Erythroblast (primary cell): Measurements from ENCODE around the gene HERC3.

Experiments
- GATA1 ChIP-seq: IDR thresholded peaks from 2 replicates; pipeline ENCODE4 v1.6.1; 2011; ENCODE audit warnings: low read depth, mild to moderate bottlenecking, control low read depth, low read length, moderate library complexity
- POLR2A ChIP-seq: IDR thresholded peaks from 2 replicates; pipeline ENCODE4 v1.6.1; 2011; ENCODE audit warnings: mild to moderate bottlenecking, low read length

DNA sequence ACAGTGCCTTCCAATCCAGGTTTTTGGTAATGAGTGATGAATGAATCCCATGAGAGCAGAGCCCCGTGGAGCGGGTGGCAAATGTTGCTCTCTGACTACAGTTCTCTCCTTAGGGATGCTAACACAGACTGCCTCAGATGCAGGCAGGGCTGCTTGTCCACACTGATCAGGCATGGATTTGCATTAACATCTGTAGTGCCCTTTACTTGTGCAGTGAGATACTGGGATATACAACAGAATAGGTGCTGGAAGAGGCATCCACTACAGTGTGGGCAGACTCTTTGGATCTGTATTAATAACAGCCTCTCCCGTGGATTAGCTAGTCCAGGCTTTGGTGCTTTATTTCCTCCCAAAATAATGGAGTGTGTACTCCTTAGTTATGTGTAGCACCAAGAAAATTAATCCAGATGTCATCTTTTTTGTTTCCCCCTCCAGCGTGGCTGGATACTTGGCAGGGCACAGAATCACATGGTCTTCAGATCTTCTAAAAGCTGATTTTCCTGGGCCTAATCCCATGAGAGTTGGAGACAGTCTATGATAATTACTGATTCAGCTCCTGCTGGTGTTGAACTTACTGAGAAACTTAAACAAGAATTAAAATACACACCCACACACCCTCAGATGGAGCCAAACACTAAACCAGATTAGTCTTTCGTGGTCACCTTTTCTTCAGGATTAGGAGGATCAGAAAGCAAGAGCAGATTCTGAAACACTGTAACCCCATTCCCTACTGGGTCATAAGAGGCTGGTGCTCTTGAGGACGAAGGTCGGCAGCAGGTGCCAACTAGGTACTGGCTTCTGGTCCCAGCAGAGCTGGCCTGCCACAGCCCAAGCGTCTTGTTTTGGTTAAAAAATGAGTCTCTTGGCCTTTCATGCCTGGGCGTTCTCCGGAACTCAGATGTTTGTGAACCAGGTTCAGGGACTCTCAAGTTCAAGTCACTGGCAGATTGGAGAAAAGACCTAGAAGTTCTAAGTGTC, 128.5 kb downstream of the HERC3 start:
- TF ChIP-seq POLR2A = no peak
- TF ChIP-seq GATA1 = no peak
